K562 (cell line): ENCODE measurements around the gene HSD3B7. TPM values are rescaled to one million over a fixed set of nuclear protein-coding genes. Genes with fewer than 3 reads are reported as not detected.

Source experiments
- CCAR2 ChIP-seq: fragments of 200-400 bp; formaldehyde crosslinking; IDR thresholded peaks from 2 replicates; pipeline ENCODE4 v1.6.1; 2017; ENCODE audit warnings: mild to moderate bottlenecking, low read depth, low read length
- CREBBP ChIP-seq: IDR thresholded peaks from one replicate; pipeline ENCODE4 v1.6.1; 2012; ENCODE audit warnings: low read depth, mild to moderate bottlenecking, control low read depth, inconsistent platforms, low read length
- E2F5 ChIP-seq: sonication (generic); formaldehyde crosslinking; IDR thresholded peaks from 2 replicates; pipeline ENCODE4 v1.8.0; 2022; ENCODE audit warnings: mild to moderate bottlenecking, missing genetic modification reagents
- ESRRB ChIP-seq: fragments of 250-450 bp; sonication (Bioruptor Pico); IDR thresholded peaks from 2 replicates; pipeline ENCODE4 v1.5.0; 2020; ENCODE audit warnings: mild to moderate bottlenecking, moderate library complexity, borderline replicate concordance
- GABPA ChIP-seq: fragments of 200-800 bp; sonication (Bioruptor generic); conservative IDR thresholded peaks from 2 replicates; pipeline ENCODE4 v1.6.1; 2016; ENCODE audit warnings: low read depth, missing genetic modification characterization, missing compliant biosample characterization
- GMEB1 ChIP-seq: fragments of 250-450 bp; sonication (Bioruptor Pico); IDR thresholded peaks from 2 replicates; pipeline ENCODE4 v1.4.0; 2020; ENCODE audit warnings: mild to moderate bottlenecking
- LEF1 ChIP-seq: fragments of 450-650 bp; IDR thresholded peaks from 2 replicates; pipeline ENCODE4 v1.6.1; 2016; ENCODE audit warnings: mild to moderate bottlenecking
- MEIS2 ChIP-seq: fragments of 450-650 bp; IDR thresholded peaks from 2 replicates; pipeline ENCODE4 v1.6.1; 2014; ENCODE audit warnings: mild to moderate bottlenecking; ENCODE audit not compliant: partially characterized antibody
- OTX1 ChIP-seq: fragments of 450-650 bp; formaldehyde crosslinking; IDR thresholded peaks from 2 replicates; pipeline ENCODE4 v1.4.0; 2022; ENCODE audit warnings: mild to moderate bottlenecking
- PML ChIP-seq: IDR thresholded peaks from 2 replicates; pipeline ENCODE4 v1.6.1; 2012; ENCODE audit warnings: low read length, inconsistent platforms
- RNF2 ChIP-seq: sonication (generic); IDR thresholded peaks from 2 replicates; pipeline ENCODE4 v1.6.1; 2016
- SIN3A ChIP-seq, 2 experiments: fragments of 150-350 bp in 1 of 2; IDR thresholded peaks; 2 replicates each; pipeline ENCODE4 v1.6.1; 2011 to 2016; ENCODE audit warnings: borderline replicate concordance in 2 of 2, low read depth in 2 of 2, low read length in 2 of 2, mild to moderate bottlenecking in 2 of 2, moderate library complexity in 2 of 2; ENCODE audit not compliant: control insufficient read depth in 1 of 2
- SMAD3 ChIP-seq: fragments of 450-650 bp; formaldehyde crosslinking; conservative IDR thresholded peaks from 2 replicates; pipeline ENCODE4 v1.4.0; 2020; ENCODE audit warnings: mild to moderate bottlenecking
- STAG1 ChIP-seq: sonication (generic); formaldehyde crosslinking; IDR thresholded peaks from 2 replicates; pipeline ENCODE4 v1.5.0; 2020; ENCODE audit warnings: missing genetic modification reagents, borderline replicate concordance
- VEZF1 ChIP-seq: fragments of 200-800 bp; sonication (Bioruptor generic); IDR thresholded peaks from 2 replicates; pipeline ENCODE4 v1.6.1; 2017; ENCODE audit warnings: missing genetic modification characterization, missing compliant biosample characterization
- WHSC1 ChIP-seq: IDR thresholded peaks from one replicate; pipeline ENCODE4 v1.6.1; 2012; ENCODE audit warnings: low read length, control low read depth, inconsistent platforms
- ZBTB2 ChIP-seq: fragments of 450-650 bp; IDR thresholded peaks from 2 replicates; pipeline ENCODE4 v1.6.1; 2016; ENCODE audit warnings: antibody characterized with exemption
- ZBTB33 ChIP-seq: sonication (generic); formaldehyde crosslinking; IDR thresholded peaks from 2 replicates; pipeline ENCODE4 v1.8.1; 2023; ENCODE audit warnings: mild to moderate bottlenecking, missing genetic modification reagents
- ZNF12 ChIP-seq: sonication (generic); formaldehyde crosslinking; IDR thresholded peaks from 2 replicates; pipeline ENCODE4 v1.4.0; 2020; ENCODE audit warnings: mild to moderate bottlenecking, missing genetic modification reagents
- polyA plus RNA-seq, 8 experiments: library from polyadenylated mRNA; depleted of rRNA in 4 of 8; stranded (reverse) in 5 of 8; unstranded in 3 of 8; fragments of >200 nt; fragmentation: Nextera tagmentation in 2 of 8; fragmentation: Illumina TruSeq in 1 of 8; extraction: Ambion mirVana in 2 of 8; extraction: Trizol in 1 of 8; gene quantifications; 2 replicates each; pipeline versions ENCODE4 v1.2.1 to v1.2.3, GENCODE V29; 2011 to 2014; ENCODE audit warnings: inconsistent platforms in 1 of 8, missing spikeins in 1 of 8
- total RNA-seq, 7 experiments: library from RNA; depleted of rRNA in 6 of 7; stranded (reverse); fragments of >200 nt in 6 of 7; fragmentation: Illumina TruSeq in 2 of 7; extraction: Trizol in 2 of 7; gene quantifications; 2 replicates each; pipeline versions ENCODE4 v1.2.1 to v1.2.3, GENCODE V29; 2011 to 2021; ENCODE audit warnings: low replicate concordance in 1 of 7

Gene HSD3B7
- total and polyA plus RNA-seq, 9 of the 15 experiments (the other 6 are each of a cell fraction or from before 2014, with no cell fraction given): 5.4 to 49.1 (median 23.0) TPM

- peak; percentile 74 for TF ChIP-seq VEZF1 (CRISPR knock-in tag)
- peak; percentile 35; the same call in 1 of the 2 replicates for TF ChIP-seq GABPA
- TF ChIP-seq MEIS2: peak; percentile 13
- no peak for TF ChIP-seq CCAR2
- TF ChIP-seq SIN3A (IDR thresholded peaks at IDR 0.05; ENCODE audit: borderline replicate concordance in 2 of 2, control insufficient read depth in 1 of 2, low read depth in 2 of 2, low read length in 2 of 2): peak in 1 of 2 experiments; percentile 32; a peak in 1 of 4 replicates
- no peak for TF ChIP-seq SMAD3 (CRISPR knock-in tag)
- TF ChIP-seq E2F5 (CRISPR knock-in tag): no peak
- TF ChIP-seq OTX1 (CRISPR knock-in tag): no peak
- no peak for TF ChIP-seq LEF1
- no peak for TF ChIP-seq RNF2
- peak; percentile 63 for TF ChIP-seq ZBTB33 (CRISPR knock-in tag)
- TF ChIP-seq GMEB1 (CRISPR knock-in tag): no peak
- no peak for TF ChIP-seq ESRRB
- TF ChIP-seq PML: no peak
- TF ChIP-seq STAG1 (CRISPR knock-in tag): peak; percentile 88
- no peak for TF ChIP-seq WHSC1
- TF ChIP-seq ZNF12 (CRISPR knock-in tag): no peak
- no peak for TF ChIP-seq CREBBP
- no peak for TF ChIP-seq ZBTB2
These were observed 43.2 kb upstream of the HSD3B7 start (continued) for GRCh38 chr16:30941600-30942425.
